Gastroesophageal sphincter (tissue), 4 donors: ENCODE results near the gene DNAI2. TPM values are rescaled to one million over a fixed set of nuclear protein-coding genes. Genes with fewer than 3 reads are reported as not detected.

Source experiments
- ATAC-seq: fragments of 150-250 bp; one replicate; pipeline ENCODE4 v1.9.1; 2016; ENCODE audit warnings: mild to moderate bottlenecking, moderate library complexity
- H3K27ac ChIP-seq, 4 donors: fragments of 200-600 bp; sonication (generic) in 3 of 4; 1 replicate in 3 of 4; 2 replicates in 1 of 4; pipeline ENCODE4 v1.5.1; 2016 to 2019
- H3K27me3 ChIP-seq: fragments of 200-600 bp; sonication (generic); one replicate; pipeline ENCODE4 v1.5.1; 2019
- H3K36me3 ChIP-seq, 2 donors: fragments of 200-600 bp; sonication (generic); one replicate each; pipeline ENCODE4 v1.5.1; 2019; ENCODE audit warnings: control low read depth in 1 of 2
- H3K4me1 ChIP-seq, 3 donors: fragments of 200-600 bp; sonication (generic); 1 replicate in 2 of 3; 2 replicates in 1 of 3; pipeline ENCODE4 v1.5.1; 2016 to 2019; ENCODE audit warnings: control low read depth in 2 of 3
- H3K4me3 ChIP-seq, 2 donors: fragments of 200-600 bp; sonication (generic); one replicate each; pipeline ENCODE4 v1.5.1; 2019; ENCODE audit warnings: mild to moderate bottlenecking in 1 of 2, moderate library complexity in 1 of 2
- H3K9me3 ChIP-seq, 3 donors: fragments of 200-600 bp; sonication (generic); one replicate each; pipeline ENCODE4 v1.5.1; 2017 to 2019; ENCODE audit warnings: control low read depth in 2 of 3
- CTCF ChIP-seq, 4 experiments: fragments of 200-600 bp in 2 of 4; fragments of 450-650 bp in 2 of 4; sonication (generic) in 1 of 4; IDR thresholded peaks; one replicate each; pipeline ENCODE4 v1.5.1; 2017 to 2019; ENCODE audit warnings: antibody characterized with exemption in 4 of 4, mild to moderate bottlenecking in 2 of 4, moderate library complexity in 2 of 4
- EP300 ChIP-seq: sonication (generic); formaldehyde crosslinking; IDR thresholded peaks from one replicate; pipeline ENCODE4 v1.6.1; 2017; ENCODE audit warnings: antibody characterized with exemption, mild to moderate bottlenecking
- POLR2A ChIP-seq, 2 donors: fragments of 450-650 bp; IDR thresholded peaks; one replicate each; pipeline ENCODE4 v1.6.1; 2017; ENCODE audit warnings: antibody characterized with exemption in 2 of 2, mild to moderate bottlenecking in 2 of 2, moderate library complexity in 1 of 2
- POLR2AphosphoS5 ChIP-seq: sonication (generic); formaldehyde crosslinking; IDR thresholded peaks from one replicate; pipeline ENCODE4 v1.6.1; 2017; ENCODE audit warnings: antibody characterized with exemption
- WGBS, 2 donors: methylation state at CpG; one replicate each; pipeline ENCODE4 v1.1.5; 2018; ENCODE audit warnings: low coverage in 1 of 2; 5-methylcytosine and 5-hydroxymethylcytosine counted together
- total RNA-seq, 4 donors: library from RNA; depleted of rRNA; stranded (reverse); fragments of >200 nt; gene quantifications; one replicate each; pipeline ENCODE4 v1.1.0, GENCODE V29; 2016

DNAI2 gene
- total RNA-seq, 4 donors from 2014 or later = not detected

- H3K27me3 ChIP-seq = peaks cover 34% of the 10 kb centered on the region
- TF ChIP-seq POLR2A (IDR thresholded peaks at IDR 0.05) = no peak
- no peak for TF ChIP-seq EP300
- no peak for TF ChIP-seq CTCF (IDR thresholded peaks at IDR 0.05)
- TF ChIP-seq POLR2AphosphoS5 = no peak
- peaks cover 0 to 22% (median 0%) of the 10 kb centered on the region in 3 donors for H3K9me3 ChIP-seq
- no peak overlapping the region for H3K4me3 ChIP-seq
- H3K4me1 ChIP-seq = no peaks in the 10 kb centered on the region
- no peak for ATAC-seq
- H3K27ac ChIP-seq = no peak overlapping the region
- H3K36me3 ChIP-seq = no peaks in the 10 kb centered on the region
- WGBS, 2 donors = 88% methylated on average over 5 of the region's 12 CpGs; no CpG with 5 or more reads in 1 of the 2 donors
Measured at GRCh38 chr17:74309902-74310301, 35.9 kb downstream of the DNAI2 start.

DNA sequence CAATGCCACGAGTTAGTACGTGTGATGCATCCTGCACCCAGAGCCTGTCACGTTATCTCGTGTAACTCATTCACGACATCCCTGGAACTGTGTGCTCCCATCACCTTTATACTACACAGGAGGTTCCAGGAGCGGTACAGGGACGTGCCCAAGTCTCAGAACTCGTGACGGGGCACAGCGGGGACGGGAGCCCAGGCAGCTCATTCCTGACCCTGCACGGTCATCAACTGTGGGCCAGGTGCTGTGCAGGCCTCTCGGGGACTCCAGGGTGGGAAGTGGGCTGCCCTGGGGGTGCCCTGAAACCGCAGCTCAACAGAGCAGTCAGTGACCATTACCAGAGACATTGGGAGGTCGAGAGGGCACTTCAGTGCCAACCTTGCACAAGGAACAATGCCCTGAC, 40.8 kb downstream of the DNAI2 start:
- H3K27ac ChIP-seq = no peak overlapping the region
- H3K4me3 ChIP-seq = no peak overlapping the region
- ATAC-seq = no peak
- peaks cover 21% of the 10 kb centered on the region for H3K27me3 ChIP-seq
- no peak for TF ChIP-seq POLR2A (IDR thresholded peaks at IDR 0.05)
- TF ChIP-seq EP300 = no peak
- no peak for TF ChIP-seq POLR2AphosphoS5
- no peak for TF ChIP-seq CTCF (IDR thresholded peaks at IDR 0.05)
- 60 to 73% methylated on average over 1 to 4 of the region's 15 CpGs for WGBS, 2 donors
- H3K4me1 ChIP-seq = no peaks in the 10 kb centered on the region
- H3K36me3 ChIP-seq = no peaks in the 10 kb centered on the region
- H3K9me3 ChIP-seq = peaks cover 0 to 11% (median 0%) of the 10 kb centered on the region in 3 donors

- no peak for TF ChIP-seq CTCF (IDR thresholded peaks at IDR 0.05)
- TF ChIP-seq EP300 = no peak
- no peak for TF ChIP-seq POLR2A (IDR thresholded peaks at IDR 0.05)
- TF ChIP-seq POLR2AphosphoS5 = no peak
- ATAC-seq = no peak
- no peaks in the 10 kb centered on the region for H3K36me3 ChIP-seq
- no peaks in the 10 kb centered on the region for H3K4me1 ChIP-seq
- H3K4me3 ChIP-seq = no peak overlapping the region
- H3K27ac ChIP-seq = no peak overlapping the region
- no CpG with 5 or more reads among the region's 10 CpGs for WGBS, 2 donors
- peaks cover 0 to 11% (median 0%) of the 10 kb centered on the region in 3 donors for H3K9me3 ChIP-seq
- H3K27me3 ChIP-seq = peaks cover 16% of the 10 kb centered on the region
Measured at GRCh38 chr17:74316220-74316619, 42.2 kb downstream of the DNAI2 start.

DNA sequence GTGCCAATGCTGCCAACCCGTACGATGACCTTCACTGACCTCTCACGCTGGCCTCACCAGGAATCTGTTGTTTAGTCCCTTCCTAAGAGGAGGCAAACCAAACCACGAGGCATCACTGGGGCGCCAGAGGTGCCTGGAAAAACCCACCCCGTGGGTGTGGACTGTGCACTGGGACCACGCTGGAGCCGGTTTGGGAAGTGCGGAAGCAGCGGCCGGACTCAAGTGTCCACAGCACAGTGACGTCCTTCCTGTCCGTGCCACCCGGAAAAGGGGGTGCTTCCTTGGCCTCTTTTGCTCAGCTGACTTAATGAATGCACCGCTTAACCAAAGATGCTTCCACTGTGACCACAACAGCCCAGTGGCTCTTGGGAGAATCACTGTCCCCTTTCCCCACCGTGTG, 43.0 kb downstream of the DNAI2 start:
- H3K36me3 ChIP-seq = no peaks in the 10 kb centered on the region
- H3K27me3 ChIP-seq = peaks cover 9% of the 10 kb centered on the region
- no peak for ATAC-seq
- TF ChIP-seq EP300 (no peak), POLR2AphosphoS5 (no peak), CTCF (IDR thresholded peaks at IDR 0.05) (no peak), POLR2A (IDR thresholded peaks at IDR 0.05) (no peak)
- peaks cover 0 to 7% (median 0%) of the 10 kb centered on the region in 3 donors for H3K9me3 ChIP-seq
- no peak overlapping the region for H3K4me3 ChIP-seq
- H3K4me1 ChIP-seq = no peaks in the 10 kb centered on the region
- H3K27ac ChIP-seq = no peak overlapping the region
- WGBS, 2 donors = 44 to 87% methylated on average over 2 to 3 of the region's 16 CpGs

GRCh38 chr17:74318391-74318790, 44.4 kb downstream of the DNAI2 start:
- H3K27me3 ChIP-seq = peaks cover 17% of the 10 kb centered on the region
- H3K4me3 ChIP-seq = no peak overlapping the region
- H3K36me3 ChIP-seq = no peaks in the 10 kb centered on the region
- TF ChIP-seq POLR2AphosphoS5 (no peak), CTCF (IDR thresholded peaks at IDR 0.05) (no peak), EP300 (no peak), POLR2A (IDR thresholded peaks at IDR 0.05) (no peak)
- no peak for ATAC-seq
- WGBS, 2 donors = 77 to 85% methylated on average over 7 to 9 of the region's 10 CpGs
- H3K27ac ChIP-seq = no peak overlapping the region
- H3K4me1 ChIP-seq = no peaks in the 10 kb centered on the region
- H3K9me3 ChIP-seq = no peaks in the 10 kb centered on the region
